ENCODE measurements around the gene ZNF330. TPM values are rescaled to one million over a fixed set of nuclear protein-coding genes. Genes with fewer than 3 reads are reported as not detected.

ZNF330 gene
- total and polyA plus RNA-seq, 10 of the 15 experiments (the other 5 are each of a cell fraction or from before 2014, with no cell fraction given) = 31.3 to 57.6 (median 44.3) TPM

DNA sequence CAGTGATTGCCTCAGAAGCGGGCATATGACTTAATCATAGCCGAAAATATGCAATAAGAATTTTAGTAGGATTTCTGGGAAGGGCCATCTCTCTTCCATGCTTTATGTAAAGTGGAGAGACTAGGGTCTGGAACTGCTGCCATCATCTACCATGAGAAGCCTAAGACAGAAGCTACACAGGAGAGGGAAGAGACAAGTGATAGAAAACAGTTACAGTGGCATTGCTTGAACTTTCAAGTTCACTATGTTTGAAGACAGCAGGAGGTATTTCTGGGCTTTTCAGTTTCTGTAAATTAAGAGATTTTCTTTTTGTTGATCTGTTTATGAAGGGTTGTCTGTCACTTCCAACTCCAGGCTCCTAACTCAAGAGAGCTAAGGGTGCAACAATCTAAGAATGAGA lies 62.5 kb downstream of the ZNF330 start:
- ChIA-PET POLR2A (no interaction called here), RAD21 (ENCODE audit: unreplicated experiment) (interaction anchor here (0.6 kb wide), 1 partner anchor 109 kb away, joined by 3 read pairs; no protein-coding TSS in a partner anchor), CTCF (no interaction called here), SMC1A (ENCODE audit: uncharacterized antibody, unreplicated experiment) (no interaction called here)
- Histone ChIP-seq H3K36me3 (ENCODE audit: control insufficient read depth in 2 of 2, insufficient read depth in 2 of 2, low read length in 1 of 2) (no peaks in the 10 kb centered on the region), H3K27ac (ENCODE audit: control insufficient read depth, insufficient read depth) (no peak overlapping the region), H2AFZ (ENCODE audit: control insufficient read depth, low read depth, low read length) (no peak overlapping the region), H3K9ac (ENCODE audit: control insufficient read depth, insufficient read depth, low read length) (no peak overlapping the region), H3K4me1 (ENCODE audit: control insufficient read depth, insufficient read depth, low read length) (no peaks in the 10 kb centered on the region), H3K4me3 (no peak overlapping the region), H3K27me3 (replicated peaks in 1 of 2; ENCODE audit: control insufficient read depth in 2 of 2, insufficient read depth in 2 of 2, low read length in 1 of 2) (no peaks in the 10 kb centered on the region), H3K79me2 (ENCODE audit: control insufficient read depth, insufficient read depth, low read length) (no peaks in the 10 kb centered on the region), H4K20me1 (ENCODE audit: control insufficient read depth, insufficient read depth) (no peaks in the 10 kb centered on the region), H3K9me3 (replicated peaks; ENCODE audit: control insufficient read depth, insufficient read depth, low read length) (no peaks in the 10 kb centered on the region), H3K4me2 (ENCODE audit: control insufficient read depth, insufficient read depth) (no peak overlapping the region)
- intact Hi-C loops (cut with micrococcal nuclease; ENCODE audit: unreplicated experiment) = no loop called here
- BruUV-seq (replicated peaks) = no TSS peak
- ATAC-seq (no peak), DNase-seq (ENCODE audit: low read depth, low spot score) (no peak), FAIRE-seq (no peak)
- in situ Hi-C loops (cut with MboI) = no loop called here
- WGBS (ENCODE audit: insufficient coverage, insufficient replicate concordance, low lambda C conversion rate, missing lambda C conversion rate) = 57% methylated on average over 2 of the region's 2 CpGs
- TF ChIP-seq BRCA1 (IDR thresholded peaks at IDR 0.05; ENCODE audit: low read depth, low read length) (no peak), NFYB (IDR thresholded peaks at IDR 0.05; ENCODE audit: insufficient read depth, low read depth, low read length) (no peak), CBX3 (IDR thresholded peaks at IDR 0.05; ENCODE audit: borderline replicate concordance, low read depth) (no peak), MYC (IDR thresholded peaks at IDR 0.05; ENCODE audit: insufficient read depth, insufficient read length, insufficient replicate concordance, low read length, severe bottlenecking) (no peak), ZNF207 (IDR thresholded peaks at IDR 0.05; ENCODE audit: borderline replicate concordance) (no peak), EP300 (IDR thresholded peaks at IDR 0.05; ENCODE audit: borderline replicate concordance in 1 of 2, control insufficient read depth in 1 of 2, low read depth in 2 of 2, low read length in 2 of 2) (no peak), CHD1 (IDR thresholded peaks at IDR 0.05; ENCODE audit: low read depth, low read length) (no peak), FOXM1 (IDR thresholded peaks at IDR 0.05; ENCODE audit: low read depth, low read length) (no peak), TCF3 (IDR thresholded peaks at IDR 0.05; ENCODE audit: borderline replicate concordance, insufficient read depth, low read depth, low read length) (no peak), STAT1 (conservative IDR thresholded peaks at IDR 0.05) (no peak), POLR2A (IDR thresholded peaks at IDR 0.05; ENCODE audit: low read depth, low read length) (no peak), SMARCA5 (IDR thresholded peaks at IDR 0.05) (no peak), JUNB (IDR thresholded peaks at IDR 0.05) (no peak), PAX5 (IDR thresholded peaks at IDR 0.05; ENCODE audit: borderline replicate concordance, low read depth, low read length) (no peak), SPI1 (IDR thresholded peaks at IDR 0.05; ENCODE audit: borderline replicate concordance, insufficient read depth, low read depth, low read length) (no peak), HCFC1 (IDR thresholded peaks at IDR 0.05; ENCODE audit: low read length) (no peak)

All from GM12878 (cell line).